Urinary bladder (tissue), 4 donors: Measurements from ENCODE around the gene LARP6. TPM values are rescaled to one million over a fixed set of nuclear protein-coding genes. Genes with fewer than 3 reads are reported as not detected.
A peak's percentile ranks its signal among the peaks of the same experiment; 100 is the strongest.
"Not testable (repeated sequence)": the region's sequence is repeated elsewhere in the genome, so short reads cannot be mapped to it uniquely, and the experiment has no call there.

Experiments
- DNase-seq: peaks from one replicate; pipeline ENCODE4 v3.0.0-alpha.2; 2015; ENCODE audit errors: extremely low spot score
- H3K27ac ChIP-seq: one replicate; pipeline ENCODE4 v1.5.1; 2013; ENCODE audit warnings: low read depth, mild to moderate bottlenecking, moderate library complexity
- H3K36me3 ChIP-seq: one replicate; pipeline ENCODE4 v1.6.1; 2013; ENCODE audit warnings: mild to moderate bottlenecking, moderate library complexity; ENCODE audit not compliant: insufficient read depth
- H3K4me1 ChIP-seq: one replicate; pipeline ENCODE4 v1.6.1; 2013; ENCODE audit warnings: mild to moderate bottlenecking, moderate library complexity; ENCODE audit not compliant: insufficient read depth
- H3K4me3 ChIP-seq: one replicate; pipeline ENCODE4 v1.5.1; 2013; ENCODE audit warnings: low read depth, low read length
- WGBS: extraction: QIAGEN DNeasy Blood & Tissue Kit; methylation state at CpG from one replicate; pipeline ENCODE4 v1.1.7; 2013; 5-methylcytosine and 5-hydroxymethylcytosine counted together
- polyA plus RNA-seq: library from polyadenylated mRNA; stranded (reverse); fragments of 200-250 nt; gene quantifications from one replicate; pipeline ENCODE4 v1.2.3, GENCODE V29; 2013
- total RNA-seq: library from RNA; depleted of rRNA; stranded (reverse); fragments of >200 nt; gene quantifications from one replicate; pipeline ENCODE4 v1.2.3, GENCODE V29; 2014
- donor health status: healthy with polysubstance abuse.
- donor health status: healthy.

Gene LARP6
- total and polyA plus RNA-seq, 2 donors, result 6.9 to 16.7 TPM

DNA sequence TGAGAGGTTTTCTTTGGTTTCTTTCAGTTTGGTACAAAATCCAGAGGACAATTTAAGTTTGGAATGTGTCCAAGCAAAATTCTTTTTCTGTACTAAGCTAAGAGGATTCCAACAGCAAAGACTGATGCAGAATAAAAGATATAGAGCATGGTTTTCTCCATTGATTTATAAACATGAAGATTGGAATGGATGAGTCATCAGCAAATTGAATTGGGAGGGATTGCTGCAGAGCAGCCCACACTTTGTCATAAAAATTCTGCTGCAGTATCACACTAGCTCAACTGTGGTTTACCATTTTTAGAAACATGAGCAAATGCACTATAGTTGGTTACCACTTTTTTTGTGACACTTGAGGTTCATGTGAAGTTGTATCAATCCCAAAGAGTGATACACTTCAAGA, 16.1 kb upstream of the LARP6 start:
- Histone ChIP-seq H3K27ac (no peak overlapping the region), H3K36me3 (no peaks in the 10 kb centered on the region), H3K4me1 (no peaks in the 10 kb centered on the region), H3K4me3 (no peak overlapping the region)
- DNase-seq, result no peak

DNA sequence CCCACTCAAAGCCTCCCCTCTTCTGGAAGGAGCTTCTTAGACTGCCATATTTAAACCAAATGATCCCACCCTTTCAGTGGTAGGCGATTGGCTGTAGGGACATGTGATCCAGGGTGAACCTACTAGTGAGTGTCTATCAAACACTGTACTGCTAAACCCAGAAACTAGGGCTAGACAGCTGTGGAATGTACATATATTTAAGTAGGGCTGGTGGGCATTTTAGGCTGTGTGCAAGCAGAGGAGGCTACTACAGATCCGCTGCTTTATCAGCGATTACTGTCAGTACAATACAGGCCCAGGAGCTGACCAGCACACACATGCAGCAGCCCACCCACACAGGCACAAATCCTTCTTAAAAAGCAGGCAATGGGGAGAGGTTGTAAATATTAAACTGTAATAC, 15.4 kb upstream of the LARP6 start:
- no peaks in the 10 kb centered on the region for H3K36me3 ChIP-seq
- H3K4me3 ChIP-seq, result no peak overlapping the region
- no peak overlapping the region for H3K27ac ChIP-seq
- no peaks in the 10 kb centered on the region for H3K4me1 ChIP-seq
- DNase-seq, result no peak
- WGBS, result 54% methylated on average over 3 of the region's 3 CpGs

DNA sequence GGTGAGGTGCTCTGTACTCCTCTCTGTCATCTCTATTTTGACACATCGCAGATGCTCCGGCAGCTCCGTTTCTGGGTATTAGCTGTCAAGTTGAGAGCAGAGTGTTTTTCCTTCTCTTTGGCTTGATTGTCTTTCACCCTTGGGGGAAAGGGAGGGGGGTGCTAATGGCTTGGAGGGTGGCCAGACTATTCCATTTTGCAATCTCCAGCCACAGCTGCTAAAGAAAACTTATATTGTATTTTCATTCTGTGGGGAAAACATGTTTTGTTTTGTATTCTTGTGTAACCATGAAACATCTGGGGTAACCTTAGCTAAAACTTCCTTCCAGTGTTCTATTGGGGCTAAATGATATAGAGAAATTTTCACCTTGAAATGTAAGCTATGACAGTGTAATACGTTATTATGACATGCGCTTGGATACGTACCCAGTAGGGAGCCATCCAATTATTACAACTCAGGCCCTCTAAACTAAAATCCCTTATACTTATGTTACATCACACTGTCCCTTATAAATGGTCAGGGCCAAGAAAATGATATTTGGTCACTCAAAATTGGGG, 14.0 kb upstream of the LARP6 start:
- H3K4me3 ChIP-seq, result no peak overlapping the region
- H3K27ac ChIP-seq, result no peak overlapping the region
- 66% methylated on average over 6 of the region's 6 CpGs for WGBS
- no peak for DNase-seq
- H3K4me1 ChIP-seq, result no peaks in the 10 kb centered on the region
- H3K36me3 ChIP-seq, result no peaks in the 10 kb centered on the region

DNA sequence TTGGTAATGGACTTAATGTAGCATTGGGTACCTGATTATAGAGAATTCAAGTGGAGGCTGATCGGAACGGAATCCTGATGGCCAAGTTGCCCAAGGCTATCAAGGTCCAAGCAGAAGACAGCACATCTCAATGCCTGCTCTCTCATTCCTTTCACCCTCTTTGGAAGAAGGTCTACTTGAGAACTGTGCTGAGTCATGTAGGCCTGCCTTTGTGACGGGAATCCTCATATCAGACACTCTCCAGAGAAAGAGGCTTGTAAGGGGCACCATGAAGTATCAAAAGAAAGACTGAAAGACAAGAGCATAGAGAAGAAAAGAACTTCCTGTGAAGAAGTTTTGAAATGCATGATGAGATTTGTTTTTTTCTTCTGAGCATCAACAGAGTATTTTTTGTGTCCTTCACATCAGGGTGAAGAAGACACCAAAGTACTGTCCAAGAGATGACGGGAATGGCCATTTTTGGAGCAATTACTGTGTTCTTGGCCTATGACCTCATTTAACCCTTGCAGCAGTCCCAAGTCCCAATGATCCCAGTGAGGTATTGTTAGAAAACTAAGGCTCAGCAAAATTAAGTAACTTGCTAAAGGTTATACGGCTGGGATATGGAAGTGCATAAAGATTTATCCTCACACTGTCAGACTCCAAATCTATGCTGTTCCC, 13.2 kb upstream of the LARP6 start:
- no peak overlapping the region for H3K4me3 ChIP-seq
- H3K27ac ChIP-seq, result no peak overlapping the region
- no peaks in the 10 kb centered on the region for H3K4me1 ChIP-seq
- H3K36me3 ChIP-seq, result no peaks in the 10 kb centered on the region
- 90% methylated on average over 5 of the region's 5 CpGs for WGBS
- no peak for DNase-seq

DNA sequence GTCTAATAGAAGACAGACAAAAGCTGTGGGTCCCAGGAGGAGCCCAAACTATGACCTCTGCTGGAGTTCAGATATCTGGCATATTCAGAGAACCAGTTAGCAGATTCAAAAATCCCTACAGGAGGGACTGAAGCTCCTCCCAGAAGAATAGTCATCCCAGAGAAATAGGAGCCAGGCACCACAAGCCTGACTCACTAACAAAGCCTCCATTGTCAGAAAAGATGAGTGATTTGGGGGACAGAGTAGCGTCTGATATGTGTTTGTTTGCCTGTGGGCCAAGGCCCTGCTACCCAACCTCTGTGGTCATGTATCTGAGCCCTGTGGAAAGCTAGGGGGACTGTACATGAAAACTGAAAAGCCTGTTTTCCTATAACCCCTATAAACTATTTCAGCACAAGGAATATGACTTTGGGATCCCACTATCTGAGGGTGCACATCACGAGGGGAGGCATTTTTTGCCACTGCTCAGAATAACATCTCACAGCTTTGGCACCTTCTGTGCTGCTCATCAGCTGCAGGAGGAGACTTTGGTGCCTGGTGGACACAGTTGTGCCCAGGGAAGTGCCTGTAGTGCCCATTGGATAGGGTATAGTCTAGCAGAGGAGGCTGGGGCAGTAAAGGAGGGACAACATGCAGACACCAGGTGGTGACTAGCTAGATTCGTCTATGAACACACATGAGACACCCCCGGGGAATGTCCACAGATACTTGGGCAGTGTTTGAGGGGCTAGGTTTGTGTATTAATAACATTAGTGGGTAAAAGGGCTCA, 9.7 kb upstream of the LARP6 start:
- 89% methylated on average over 4 of the region's 4 CpGs for WGBS
- Histone ChIP-seq H3K4me3 (no peak overlapping the region), H3K4me1 (no peaks in the 10 kb centered on the region), H3K27ac (no peak overlapping the region), H3K36me3 (no peaks in the 10 kb centered on the region)
- DNase-seq, result no peak

DNA sequence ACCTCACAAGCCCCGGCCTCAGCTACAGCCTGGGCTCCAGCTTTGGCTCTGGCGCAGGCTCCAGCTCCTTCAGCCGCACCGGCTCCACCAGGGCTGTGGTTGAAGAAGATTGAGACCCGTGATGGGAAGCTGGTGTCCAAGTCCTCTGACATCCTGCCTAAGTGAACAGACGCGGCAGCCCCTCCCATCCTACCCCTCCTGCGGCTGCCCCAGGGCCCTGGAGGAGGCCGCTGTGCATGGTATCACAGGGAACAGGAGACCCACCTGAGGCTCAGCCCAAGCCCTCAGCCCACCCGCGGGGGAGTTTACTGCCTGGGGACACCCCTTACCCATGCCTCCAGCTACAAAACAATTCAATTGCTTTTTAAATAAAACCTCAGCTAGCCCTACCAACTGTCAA, 6.0 kb upstream of the LARP6 start:
- Histone ChIP-seq H3K4me3 (no peak overlapping the region), H3K36me3 (no peaks in the 10 kb centered on the region), H3K27ac (no peak overlapping the region), H3K4me1 (no peaks in the 10 kb centered on the region)
- no peak for DNase-seq
- WGBS, result 92% methylated on average over 11 of the region's 11 CpGs

DNA sequence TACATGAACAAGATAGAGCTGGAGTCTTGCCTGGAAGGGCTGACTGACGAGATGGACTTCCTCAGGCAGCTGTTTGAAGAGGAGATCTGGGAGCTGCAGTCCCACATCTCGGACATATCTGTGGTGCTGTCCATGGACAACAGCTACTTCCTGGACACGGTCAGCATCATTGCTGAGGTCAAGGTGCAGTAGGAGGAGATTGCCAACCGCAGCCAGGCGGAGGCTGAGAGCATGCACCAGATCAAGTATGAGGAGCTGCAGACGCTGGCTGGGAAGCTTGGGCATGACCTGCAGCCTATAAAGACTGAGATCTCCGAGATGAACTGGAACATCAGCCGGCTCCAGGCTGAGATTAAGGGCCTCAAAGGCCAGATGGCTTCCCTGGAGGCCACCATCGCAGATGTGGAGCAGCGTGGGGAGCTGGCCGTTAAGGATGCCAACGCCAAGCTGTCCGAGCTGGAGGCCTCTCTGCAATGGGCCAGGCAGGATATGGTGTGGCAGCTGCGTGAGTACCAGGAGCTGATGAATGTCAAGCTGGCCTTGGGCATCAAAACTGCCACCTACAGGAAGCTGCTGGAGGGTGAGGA, 5.5 kb upstream of the LARP6 start:
- Histone ChIP-seq H3K27ac (no peak overlapping the region), H3K4me3 (no peak overlapping the region), H3K36me3 (no peaks in the 10 kb centered on the region), H3K4me1 (no peaks in the 10 kb centered on the region)
- 92% methylated on average over 14 of the region's 14 CpGs for whole genome bisulfite sequencing
- DNase-seq, result no peak

DNA sequence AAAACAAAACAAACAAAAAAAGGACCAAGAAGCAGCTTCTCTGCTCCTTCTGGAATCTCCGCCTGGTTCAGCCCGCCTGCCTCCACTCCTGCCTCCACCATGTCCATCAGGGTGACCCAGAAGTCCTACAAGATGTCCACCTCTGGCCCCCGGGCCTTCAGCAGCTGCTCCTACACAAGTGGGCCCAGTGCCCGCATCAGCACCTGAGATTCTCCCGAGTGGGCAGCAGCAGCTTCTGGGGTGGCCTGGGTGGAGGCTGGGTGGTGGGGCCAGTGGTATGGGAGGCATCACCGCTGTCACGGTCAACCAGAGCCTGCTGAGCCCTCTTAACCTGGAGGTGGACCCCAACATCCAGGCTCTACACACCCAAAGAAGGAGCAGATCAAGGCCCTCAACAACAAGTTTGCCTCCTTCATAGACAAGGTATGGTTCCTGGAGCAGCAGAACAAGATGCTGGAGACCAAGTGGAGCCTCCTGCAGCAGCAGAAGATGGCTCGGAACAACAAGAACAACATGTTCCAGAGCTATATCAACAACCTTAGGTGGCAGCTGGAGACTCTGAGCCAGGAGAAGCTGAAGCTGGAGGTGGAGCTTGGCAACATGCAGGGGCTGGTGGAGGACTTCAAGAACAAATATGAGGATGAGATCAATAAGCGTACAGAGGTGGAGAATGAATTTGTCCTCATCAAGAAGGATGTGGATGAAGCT, 4.8 kb upstream of the LARP6 start:
- H3K36me3 ChIP-seq, H3K27ac ChIP-seq, H3K4me1 ChIP-seq, H3K4me3 ChIP-seq, DNase-seq: not testable (repeated sequence)
- 95% methylated on average over 9 of the region's 9 CpGs for WGBS

DNA sequence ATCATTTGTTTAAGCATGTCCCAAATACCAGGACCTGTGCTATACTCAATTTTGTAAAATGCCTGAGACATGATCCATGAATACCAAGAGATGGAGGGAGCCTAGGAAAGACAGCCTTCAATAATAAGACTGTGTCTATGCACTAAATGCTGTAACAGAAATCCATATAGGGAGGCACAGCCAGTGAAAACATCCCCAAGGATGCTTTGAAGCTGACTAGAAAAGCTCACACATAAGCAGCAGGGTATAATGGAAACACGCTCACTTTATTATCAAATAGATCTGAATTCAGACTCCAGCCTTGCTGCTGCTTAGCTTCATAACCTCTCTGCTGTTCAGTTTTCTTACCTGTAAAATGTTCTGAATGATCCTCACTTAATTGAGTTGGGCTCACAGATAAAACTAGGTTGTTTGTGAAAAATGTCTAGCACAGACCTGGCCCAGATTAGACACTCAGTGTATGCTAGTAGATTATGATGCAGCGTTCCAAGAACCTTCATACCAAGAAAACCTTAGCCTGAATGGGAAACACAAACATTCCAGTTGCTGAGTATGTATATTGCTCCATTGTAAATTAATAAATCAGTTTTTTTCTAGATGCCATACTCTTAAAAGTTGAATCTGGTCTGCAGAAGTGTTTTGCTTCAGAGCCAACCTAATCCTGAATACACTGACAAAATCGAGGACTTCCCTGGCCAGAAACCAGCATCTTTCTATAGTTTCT, 3.8 kb upstream of the LARP6 start:
- 69% methylated on average over 3 of the region's 3 CpGs for WGBS
- H3K27ac ChIP-seq, result no peak overlapping the region
- DNase-seq, result no peak
- no peaks in the 10 kb centered on the region for H3K4me1 ChIP-seq
- H3K4me3 ChIP-seq, result no peak overlapping the region
- H3K36me3 ChIP-seq, result no peaks in the 10 kb centered on the region

DNA sequence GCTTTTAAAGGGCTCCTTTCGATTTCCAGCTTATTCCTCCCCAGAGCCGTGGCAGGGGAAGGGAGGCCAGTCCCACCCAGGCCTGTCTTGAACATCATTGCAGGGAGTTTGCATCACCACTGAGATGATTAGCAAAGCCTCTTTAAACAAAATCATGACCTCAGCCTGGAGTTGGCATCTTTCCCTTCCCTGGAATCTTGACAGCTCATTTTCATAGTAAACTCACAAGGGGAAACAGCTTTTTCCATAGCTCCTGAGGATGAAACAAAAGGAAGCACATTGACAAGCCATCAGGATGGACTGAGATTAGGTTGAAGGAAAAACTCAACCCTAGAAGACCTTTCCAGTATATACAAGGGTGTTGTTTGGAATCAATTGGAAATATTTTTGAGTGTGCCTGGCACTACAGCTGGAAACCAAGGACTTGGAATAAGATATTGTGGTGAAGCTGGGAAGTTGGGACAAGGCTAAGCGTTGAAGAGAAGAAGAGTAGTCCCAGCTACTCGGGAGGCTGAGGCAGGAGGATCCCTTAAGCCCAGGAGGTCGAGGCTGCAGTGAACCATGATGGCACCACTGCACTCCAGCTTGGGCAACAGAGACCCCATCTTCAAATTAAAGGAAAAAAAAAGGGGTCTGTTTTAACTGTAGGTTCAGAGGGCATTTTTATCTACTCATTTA, 3.1 kb upstream of the LARP6 start:
- DNase-seq, result no peak
- WGBS, result 57% methylated on average over 5 of the region's 5 CpGs
- H3K4me1 ChIP-seq, result no peaks in the 10 kb centered on the region
- H3K27ac ChIP-seq, result peak overlapping the region; percentile 72
- no peaks in the 10 kb centered on the region for H3K36me3 ChIP-seq
- H3K4me3 ChIP-seq, result no peak overlapping the region

DNA sequence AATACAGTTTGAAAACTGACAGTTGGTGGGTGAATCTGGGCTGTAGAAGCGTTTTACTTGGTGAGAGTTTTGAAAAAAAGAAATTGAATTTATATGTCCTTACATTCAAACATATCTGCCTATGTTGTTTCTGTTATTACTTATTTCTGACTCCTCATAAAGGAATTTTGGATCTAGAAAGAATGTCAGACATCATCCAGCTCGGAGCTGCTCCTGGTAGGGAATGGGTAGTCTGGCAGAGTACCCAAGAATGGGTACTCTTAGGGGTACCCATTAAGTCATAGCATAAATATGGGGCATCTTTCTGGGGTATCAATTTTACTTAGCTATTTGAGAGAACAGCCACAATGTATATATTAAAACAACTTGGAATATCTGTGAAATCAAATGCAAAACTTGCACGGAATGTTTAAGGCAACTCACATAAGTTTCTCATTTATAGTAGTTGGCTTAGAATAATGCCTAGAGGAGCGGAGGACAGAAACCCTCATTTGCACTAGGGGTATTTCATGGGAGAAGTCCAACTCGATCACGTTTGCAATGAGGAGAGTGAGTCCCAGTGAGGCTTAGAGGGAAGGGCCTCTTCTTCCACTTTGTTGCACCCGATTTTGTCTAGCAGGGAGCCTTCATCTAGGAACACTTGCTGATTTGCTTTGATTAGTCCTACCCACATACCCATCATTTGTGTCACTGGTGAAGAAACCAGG, 2.4 kb upstream of the LARP6 start:
- Histone ChIP-seq H3K4me3 (no peak overlapping the region), H3K36me3 (no peaks in the 10 kb centered on the region), H3K4me1 (no peaks in the 10 kb centered on the region), H3K27ac (no peak overlapping the region)
- 56% methylated on average over 7 of the region's 7 CpGs for WGBS
- DNase-seq, result no peak

DNA sequence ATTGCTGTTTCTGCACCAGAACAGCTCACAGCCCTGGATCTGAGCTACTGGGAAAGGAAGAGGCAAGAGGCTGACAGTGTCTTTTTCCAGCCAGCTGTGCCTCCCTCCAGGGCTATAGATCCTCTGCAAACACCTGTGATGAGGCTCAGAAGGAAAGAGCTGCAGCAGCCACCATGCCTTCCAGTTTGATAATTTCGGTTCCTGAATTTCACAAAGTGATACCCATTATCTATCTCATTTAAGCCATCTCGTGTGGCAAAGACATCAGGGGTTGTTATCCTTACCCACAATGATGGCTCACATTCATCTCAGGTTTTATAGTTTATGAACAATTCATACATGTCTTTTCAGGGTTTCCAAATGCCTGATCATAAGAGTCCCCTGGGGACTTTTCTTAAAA, 1.8 kb upstream of the LARP6 start:
- WGBS, result 86% methylated on average over 2 of the region's 2 CpGs
- DNase-seq, result no peak
- no peaks in the 10 kb centered on the region for H3K36me3 ChIP-seq
- no peak overlapping the region for H3K27ac ChIP-seq
- H3K4me3 ChIP-seq, result no peak overlapping the region
- no peaks in the 10 kb centered on the region for H3K4me1 ChIP-seq
